Body of pancreas (tissue), 4 donors: ENCODE measurements around the gene AQP12B.

Experiments used
- POLR2A ChIP-seq, 3 donors: fragments of 450-650 bp; IDR thresholded peaks; one replicate each; pipeline ENCODE4 v1.6.1; 2016; ENCODE audit warnings: antibody characterized with exemption in 3 of 3, mild to moderate bottlenecking in 2 of 3
- TF ChIP-seq, protein P1 (sequence below), 7 experiments: fragments of 450-650 bp in 4 of 7; fragments of 200-600 bp in 3 of 7; sonication (generic) in 3 of 7; IDR thresholded peaks; one replicate each; pipeline ENCODE4 v1.5.1; 2016 to 2019; ENCODE audit warnings: antibody characterized with exemption in 7 of 7

DNA sequence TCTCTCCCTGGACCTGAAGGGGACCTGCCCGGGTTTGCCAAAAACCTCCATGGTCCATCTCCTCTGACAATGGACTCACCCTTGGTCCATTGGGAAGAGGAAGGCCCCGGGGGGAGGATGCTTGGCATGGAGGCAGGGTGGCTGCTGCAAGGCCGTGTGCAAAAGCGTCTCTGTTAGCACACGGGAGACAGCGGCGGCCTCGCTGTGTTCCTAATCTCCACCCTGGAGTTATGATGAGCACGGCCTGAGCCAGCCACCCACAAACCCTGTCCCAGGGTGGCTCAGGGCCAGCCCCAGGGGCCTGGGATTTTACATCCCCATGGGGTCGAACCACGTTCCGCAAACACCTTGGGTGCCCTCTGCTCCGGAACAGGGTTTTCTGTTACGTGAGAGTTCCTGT is 44.8 kb upstream of the AQP12B start:
- TF ChIP-seq, protein P1, sequence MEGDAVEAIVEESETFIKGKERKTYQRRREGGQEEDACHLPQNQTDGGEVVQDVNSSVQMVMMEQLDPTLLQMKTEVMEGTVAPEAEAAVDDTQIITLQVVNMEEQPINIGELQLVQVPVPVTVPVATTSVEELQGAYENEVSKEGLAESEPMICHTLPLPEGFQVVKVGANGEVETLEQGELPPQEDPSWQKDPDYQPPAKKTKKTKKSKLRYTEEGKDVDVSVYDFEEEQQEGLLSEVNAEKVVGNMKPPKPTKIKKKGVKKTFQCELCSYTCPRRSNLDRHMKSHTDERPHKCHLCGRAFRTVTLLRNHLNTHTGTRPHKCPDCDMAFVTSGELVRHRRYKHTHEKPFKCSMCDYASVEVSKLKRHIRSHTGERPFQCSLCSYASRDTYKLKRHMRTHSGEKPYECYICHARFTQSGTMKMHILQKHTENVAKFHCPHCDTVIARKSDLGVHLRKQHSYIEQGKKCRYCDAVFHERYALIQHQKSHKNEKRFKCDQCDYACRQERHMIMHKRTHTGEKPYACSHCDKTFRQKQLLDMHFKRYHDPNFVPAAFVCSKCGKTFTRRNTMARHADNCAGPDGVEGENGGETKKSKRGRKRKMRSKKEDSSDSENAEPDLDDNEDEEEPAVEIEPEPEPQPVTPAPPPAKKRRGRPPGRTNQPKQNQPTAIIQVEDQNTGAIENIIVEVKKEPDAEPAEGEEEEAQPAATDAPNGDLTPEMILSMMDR (IDR thresholded peaks at IDR 0.05), result no peak
- TF ChIP-seq POLR2A (IDR thresholded peaks at IDR 0.05), result no peak
